Dermis microvascular lymphatic vessel endothelial cell (primary cell): Measurements from ENCODE around the gene TNFRSF13B. TPM values are rescaled to one million over a fixed set of nuclear protein-coding genes. Genes with fewer than 3 reads are reported as not detected.
"Not testable (repeated sequence)": the region's sequence is repeated elsewhere in the genome, so short reads cannot be mapped to it uniquely, and the experiment has no call there.

Source experiments
- DNase-seq, 2 donors: peaks; one replicate each; pipeline versions ENCODE4 v3.0.0 to v3.0.0-alpha.2; 2010; ENCODE audit warnings: low read depth in 2 of 2
- total RNA-seq: library from RNA; depleted of rRNA; stranded (reverse); fragments of >200 nt; gene quantifications from 2 replicates; pipeline ENCODE4 v1.2.1, GENCODE V29; 2014

The TNFRSF13B gene
- total RNA-seq, 1 donor from 2014 or later: not detected

DNA sequence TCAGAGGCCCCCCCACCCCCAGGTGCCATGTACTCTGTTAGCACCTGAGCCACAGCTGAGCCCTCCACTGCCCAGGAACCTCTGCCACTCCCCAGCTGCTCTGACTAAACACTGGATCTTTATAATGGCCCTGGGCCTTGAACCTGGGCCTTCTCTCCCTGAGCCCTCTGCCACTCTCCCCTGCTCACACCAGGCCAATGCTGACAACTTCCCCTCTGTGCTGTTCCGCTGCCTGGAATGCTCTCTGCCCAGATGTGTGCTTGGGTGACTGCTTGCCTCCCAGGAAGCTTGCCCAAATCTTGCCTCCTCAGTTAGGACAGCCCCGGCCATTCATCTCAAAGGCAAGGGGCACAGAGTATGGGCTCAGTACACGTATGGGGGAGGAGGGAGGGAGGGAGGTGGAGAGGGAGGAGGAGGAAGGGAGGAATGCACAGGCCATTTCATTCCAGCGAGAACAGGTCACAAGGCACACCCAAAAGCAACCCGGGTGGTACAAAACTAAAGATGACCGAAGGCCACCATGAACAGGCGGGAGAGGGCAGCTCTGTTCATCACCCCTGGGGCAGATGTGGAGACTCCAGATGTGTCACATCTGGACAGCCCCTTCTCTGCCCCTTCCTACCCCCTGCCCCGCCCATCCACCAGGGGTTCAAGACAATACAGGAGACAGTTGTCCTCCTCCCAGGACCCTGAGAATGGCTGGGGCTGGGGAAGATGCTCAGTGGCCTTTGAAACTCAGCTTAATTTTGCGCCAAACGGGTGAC is 15.3 kb upstream of the TNFRSF13B start:
- no peak for DNase-seq

DNA sequence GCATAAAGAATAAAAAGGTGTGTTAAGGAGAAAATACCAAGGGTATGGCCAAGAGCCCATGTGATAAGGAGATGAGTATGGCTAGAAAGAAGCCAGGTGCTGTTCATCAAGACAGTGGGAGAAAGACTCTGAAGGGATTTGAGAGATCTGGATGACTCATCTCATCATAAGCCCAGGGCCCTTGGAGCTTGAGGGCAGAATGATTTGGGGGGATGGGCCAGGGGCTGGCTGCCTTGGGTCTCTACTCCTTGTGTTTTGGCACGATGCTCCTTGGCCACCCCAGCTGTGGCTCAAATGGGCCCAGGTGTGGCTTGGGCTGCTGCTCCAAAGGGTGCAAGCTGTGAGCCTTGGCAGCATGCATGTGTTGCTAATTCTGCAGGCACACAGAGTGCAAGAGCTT is 14.5 kb upstream of the TNFRSF13B start:
- DNase-seq: no peak

DNA sequence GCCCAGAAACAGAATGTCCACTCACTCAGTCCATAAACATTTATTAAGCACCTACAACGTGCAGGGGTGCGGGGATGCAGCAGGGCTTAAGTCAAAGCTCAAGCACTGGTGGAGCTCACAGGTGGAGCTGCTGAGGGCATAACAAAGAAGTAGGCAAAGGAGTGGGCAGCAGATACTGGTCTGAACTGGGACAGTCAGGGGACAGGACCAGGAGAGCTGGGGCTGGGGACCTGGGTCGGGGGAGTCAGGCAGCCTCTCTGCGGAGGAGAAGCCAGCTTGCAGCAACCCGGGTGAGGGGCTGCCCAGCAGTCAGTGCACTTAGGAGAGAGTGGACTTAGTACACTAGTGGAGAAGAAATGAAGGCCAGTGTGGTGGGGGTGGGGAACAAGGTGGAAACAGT is 10.0 kb upstream of the TNFRSF13B start:
- DNase-seq: no peak

DNA sequence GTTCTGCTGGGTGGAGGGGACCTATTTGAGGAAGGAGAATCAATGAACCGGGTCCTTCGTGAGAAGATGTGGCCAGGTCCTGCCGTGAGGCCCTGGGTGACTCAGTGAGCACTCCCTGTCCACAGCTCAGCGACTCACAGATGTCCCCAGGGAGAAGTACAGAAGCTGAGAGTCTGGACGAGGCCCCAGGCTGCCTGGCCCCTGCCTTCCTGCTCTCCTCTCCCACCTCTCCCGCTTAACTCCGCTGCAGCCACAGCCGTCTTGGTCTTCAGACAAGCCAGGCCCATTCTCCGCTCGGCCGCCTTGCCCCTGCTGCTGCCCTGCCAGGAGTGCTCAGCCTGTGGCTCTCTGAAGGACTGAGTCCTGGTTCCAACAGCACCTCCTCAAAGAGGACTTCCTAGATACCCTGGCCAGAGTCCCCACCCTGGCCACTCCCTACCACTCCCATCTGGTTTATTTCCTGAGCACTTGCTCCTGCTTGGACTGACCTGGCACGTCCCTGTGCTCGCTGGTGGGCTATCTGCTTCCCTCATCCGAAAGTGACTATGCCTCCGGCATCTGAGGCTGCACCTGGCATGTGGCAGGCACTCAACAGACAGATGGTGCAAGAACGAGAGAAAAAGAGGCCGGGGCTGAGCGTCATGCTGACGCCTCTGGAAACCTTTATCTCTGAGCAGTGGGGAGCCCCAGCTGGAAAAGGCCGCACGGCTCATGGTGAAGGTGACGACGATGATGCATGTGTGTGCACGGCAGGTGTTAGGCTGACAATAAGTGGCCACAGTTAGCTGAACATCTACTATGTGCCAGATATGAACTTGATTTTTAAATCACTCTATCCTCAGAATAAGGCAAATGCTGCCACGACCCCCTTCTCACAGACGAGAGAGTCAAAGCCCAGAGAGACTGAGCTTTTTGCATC is 9.2 kb upstream of the TNFRSF13B start:
- no peak for DNase-seq

DNA sequence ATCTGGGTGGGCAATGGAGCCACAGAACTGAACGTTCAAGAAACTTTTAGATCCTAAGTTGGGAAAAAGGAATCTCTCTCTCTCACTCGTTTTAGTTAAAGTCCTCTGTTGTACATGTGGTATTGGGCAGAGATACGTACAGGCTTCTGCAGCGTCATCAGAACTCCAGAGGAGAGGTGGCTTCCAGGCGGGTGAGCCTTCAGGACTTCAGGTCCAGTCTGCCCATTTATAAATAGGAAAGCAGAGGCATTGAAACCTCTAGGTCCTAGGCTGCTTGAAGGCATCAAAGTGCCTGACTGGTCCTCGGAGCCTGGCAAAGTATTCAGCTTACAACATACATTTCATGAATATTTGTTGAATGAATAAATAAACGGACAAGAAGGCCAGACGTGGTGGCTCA is 8.1 kb upstream of the TNFRSF13B start:
- DNase-seq: no peak

DNA sequence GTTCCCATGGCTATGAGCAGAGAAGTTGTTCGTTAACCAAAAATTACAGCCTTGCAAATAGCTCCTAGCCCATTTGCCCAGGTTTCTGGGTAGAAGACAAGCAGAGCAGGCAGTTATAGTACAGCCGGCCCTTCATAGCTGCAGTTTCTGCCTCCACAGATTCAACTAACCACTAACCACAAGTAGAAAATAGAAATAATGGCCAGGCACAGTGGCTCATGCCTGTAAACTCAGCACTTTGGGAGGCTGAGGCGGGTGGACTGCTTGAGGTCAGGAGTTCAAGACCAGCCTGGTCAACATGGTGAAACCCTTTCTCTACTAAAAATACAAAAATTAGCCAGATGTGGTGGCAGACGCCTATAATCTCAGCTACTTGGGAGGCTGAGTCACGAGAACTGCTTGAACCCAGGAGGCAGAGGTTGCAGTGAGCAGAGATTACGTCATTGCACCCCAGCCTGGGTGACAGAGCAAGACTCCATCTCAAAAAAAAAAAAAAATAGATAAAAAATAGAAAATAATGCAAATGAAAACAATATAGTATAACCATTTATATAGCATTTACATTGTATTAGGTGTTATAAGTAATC is 7.4 kb upstream of the TNFRSF13B start:
- not testable (repeated sequence) for DNase-seq

DNA sequence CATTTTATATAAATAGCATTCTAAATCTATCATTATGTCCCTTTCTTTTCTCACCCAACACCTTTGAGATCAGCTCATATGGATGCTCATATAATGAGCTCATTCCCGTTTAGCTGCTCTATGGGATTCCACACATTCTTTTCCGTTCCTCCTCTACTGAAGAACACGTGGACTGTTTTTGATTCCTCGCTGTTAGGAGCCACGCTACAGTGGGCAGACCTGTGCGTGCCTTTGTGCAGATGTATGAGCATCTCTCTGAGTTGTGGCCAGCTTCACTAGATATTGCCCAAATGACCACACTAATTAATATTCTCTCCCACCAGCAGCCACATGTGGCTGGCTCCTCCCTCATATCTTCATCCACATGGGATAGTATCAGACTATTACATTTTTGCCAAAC is 6.0 kb upstream of the TNFRSF13B start:
- DNase-seq: no peak

DNA sequence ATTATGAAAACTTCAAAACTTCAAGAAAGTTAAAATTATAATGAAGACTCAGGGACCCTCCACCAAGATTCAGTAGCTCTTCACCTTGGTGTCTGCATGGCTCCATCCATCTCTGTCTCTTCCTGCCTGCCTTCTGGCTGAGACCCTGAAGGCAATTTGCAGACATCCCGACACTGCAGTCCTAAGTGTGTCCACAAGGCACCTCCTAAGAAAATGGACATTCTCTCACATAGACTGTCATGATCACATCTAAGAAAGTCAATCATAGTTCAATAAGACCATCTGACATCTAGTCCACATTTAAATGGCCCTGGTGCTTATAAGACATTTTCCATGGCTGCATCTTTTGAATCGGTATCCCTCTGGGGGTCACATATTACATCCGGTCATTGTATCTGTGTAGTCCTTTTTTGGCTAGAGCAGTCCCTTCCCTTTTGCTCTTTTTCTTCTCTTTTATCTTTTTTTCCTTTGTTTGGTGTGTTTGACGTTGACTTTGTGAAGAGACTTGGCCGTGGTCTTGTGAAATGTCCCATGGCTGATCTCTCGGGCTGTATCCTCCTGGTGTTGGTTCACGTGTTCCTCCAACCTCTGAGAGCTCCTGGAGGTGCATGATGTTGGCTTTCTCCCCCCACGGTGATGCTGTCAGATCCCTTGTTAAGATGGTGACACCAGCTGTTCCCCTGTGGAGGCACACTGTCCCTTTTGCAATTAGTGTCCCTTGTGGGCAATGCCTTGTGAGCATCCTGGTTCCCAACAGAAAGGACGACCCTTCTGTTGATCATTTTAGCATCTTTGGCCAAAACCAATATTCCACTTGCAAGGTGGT is 5.0 kb upstream of the TNFRSF13B start:
- DNase-seq: no peak

DNA sequence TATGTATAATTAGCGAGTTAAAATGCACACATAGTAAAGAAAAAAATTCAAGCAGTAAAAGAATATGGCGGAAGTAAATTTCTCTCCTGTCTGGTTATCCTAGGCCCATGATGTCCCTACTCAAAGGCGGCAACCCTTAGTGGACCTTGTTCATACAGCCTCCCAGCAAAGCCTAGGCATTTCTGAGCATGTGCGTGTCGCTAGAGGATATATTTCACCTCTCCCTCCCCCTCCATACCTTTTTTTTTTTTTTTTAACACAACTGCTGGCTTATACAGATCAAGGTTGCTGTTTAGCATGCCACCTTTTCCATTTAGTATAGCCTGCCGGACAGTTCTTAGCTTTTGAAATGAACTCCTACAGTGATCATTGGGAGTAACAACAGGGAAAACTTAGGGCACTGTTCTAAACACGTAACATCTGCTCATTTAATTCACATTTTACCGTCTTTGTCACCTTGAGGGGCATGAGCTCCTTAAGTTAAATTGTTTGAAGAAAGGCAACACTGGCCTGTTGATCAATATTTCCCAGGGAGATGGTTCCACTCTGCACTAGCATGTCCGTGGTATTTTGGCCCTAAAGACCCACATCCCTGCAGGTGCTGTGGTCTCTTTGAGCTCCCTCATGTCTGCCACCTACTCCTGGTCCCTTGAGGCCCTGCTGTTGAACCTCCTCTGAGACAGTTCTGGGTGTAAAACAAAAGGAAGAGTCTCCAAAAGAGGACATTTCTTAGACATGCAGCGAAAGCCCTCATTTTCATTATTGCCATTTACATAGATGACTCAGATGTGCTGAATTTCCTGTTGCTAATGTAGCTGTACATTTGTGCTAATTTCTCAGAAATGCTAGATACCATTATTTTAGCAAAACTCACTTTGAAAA is 4.1 kb upstream of the TNFRSF13B start:
- DNase-seq: no peak

DNA sequence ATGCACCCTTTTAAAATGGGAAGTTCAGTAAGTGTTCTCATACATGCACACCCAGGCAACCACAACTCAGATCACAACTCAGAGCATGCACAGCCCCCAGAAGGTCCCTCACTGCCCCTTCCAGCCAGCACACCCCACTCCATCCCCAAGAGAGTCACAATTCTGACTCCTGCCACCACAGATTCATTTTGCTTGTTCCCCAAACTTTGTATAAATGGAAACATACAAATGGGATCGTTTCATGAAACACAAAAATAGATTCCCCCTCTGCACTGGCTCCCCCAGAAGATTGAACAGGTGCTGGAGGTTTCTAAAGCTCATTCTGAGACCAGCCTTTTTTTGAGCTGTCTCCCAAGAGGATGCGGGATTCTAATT is 3.3 kb upstream of the TNFRSF13B start:
- DNase-seq: no peak

DNA sequence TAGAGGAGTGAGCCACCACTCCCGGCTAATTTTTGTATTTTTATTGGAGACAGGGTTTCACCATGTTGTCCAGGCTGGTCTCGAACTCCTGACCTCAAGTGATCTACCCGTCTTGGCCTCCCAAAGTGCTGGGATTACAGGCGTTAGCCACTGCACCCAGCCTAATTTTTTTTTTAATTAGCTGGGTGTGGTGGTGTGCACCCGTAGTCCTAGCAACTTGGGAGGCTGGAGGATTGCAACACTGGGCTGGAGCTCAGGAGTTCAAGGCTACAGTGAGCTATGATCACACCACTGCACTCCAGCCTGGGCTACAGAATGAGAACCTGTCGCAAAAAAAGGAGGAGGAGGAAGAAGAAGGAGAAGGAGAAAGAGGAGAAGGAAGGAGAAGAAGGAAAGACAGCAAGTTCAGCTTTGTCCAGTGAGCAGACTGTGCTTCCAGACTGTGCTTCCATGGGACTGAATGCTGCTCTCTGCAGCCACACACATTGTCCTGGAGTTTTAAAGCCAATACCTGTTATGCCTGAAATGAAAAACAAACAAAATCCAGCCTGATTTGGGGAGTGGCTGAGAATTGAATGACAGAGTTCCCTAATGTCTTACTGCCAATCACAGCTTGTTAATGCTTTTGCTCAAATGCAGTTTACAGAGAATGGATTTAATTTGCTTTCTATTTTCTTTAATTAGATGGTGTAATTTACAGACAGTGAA is 2.8 kb upstream of the TNFRSF13B start:
- no peak for DNase-seq

DNA sequence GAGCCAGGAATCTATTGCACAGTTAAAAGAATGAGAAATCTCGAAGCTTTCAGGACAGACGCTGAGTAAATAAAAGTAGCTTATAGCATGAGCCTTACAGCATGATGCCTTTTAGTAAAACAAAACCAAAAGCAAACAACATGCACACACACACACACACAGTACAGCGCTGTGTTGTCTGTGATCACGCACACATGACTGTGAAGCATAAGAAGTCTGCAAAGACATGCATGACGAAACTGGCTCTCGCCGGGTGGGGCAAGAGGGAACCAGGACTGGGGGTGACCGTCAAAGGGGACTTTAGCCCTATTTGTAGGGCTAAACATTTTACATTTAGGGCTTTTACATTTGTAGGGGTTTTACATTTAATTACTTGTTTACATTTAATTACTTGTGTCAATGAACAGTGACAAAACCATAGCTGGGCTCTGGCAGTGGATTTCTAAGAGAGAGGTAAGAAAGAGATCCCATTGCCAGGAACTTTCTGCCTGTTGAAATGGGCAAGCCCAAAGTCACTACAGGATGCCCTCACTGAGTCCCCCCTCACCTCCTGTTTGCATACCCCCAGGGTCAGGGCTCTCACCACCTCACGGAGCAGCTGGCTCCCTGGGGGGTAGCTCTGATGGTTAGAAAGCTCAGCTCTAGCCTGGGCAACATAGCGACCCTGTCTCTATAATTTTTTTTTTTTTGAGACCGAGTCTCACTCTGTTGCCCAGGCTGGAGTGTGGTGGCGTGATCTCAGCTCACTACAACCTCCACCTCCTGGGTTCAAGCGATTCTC is 2.0 kb upstream of the TNFRSF13B start:
- DNase-seq: no peak

DNA sequence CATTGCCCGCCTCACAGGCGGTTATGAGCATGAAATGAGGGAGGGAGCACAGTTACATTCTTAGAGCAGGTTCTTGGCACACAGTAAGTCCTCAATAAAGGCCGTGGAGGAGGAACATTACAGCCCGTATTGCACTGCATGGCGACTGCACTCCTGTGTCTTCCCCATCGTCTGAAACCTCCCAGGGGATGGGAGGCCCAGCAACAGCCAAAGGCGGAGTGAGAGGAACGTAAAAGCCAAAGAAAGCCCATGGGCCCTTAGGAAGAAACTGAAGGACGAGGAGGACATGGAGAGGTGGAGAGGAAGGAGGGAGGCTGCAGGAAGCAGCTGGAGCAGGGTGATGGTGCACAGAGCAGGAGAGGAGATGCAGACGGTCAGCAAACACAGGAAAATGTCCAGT is 1.1 kb upstream of the TNFRSF13B start:
- not testable (repeated sequence) for DNase-seq

DNA sequence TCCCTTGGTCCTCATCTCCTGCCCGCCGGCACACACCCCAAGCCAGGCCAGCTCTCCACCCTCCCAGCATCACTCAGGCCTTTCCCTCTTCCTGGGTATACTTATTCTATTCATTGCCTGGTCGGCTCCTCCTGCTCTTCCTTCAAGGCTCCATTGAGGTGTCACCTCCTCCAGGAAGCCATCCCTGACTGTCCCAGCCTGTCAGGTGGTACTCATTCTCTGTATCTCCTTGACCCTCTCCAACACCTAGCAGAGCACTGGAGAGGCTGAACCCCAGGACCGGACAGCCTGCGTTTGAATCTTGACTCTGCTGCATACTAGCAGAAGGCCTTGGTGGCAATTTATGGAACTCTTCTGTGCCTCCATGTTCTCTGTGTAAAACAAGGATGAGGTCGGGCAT is 428 bp upstream of the TNFRSF13B start:
- DNase-seq: no peak

DNA sequence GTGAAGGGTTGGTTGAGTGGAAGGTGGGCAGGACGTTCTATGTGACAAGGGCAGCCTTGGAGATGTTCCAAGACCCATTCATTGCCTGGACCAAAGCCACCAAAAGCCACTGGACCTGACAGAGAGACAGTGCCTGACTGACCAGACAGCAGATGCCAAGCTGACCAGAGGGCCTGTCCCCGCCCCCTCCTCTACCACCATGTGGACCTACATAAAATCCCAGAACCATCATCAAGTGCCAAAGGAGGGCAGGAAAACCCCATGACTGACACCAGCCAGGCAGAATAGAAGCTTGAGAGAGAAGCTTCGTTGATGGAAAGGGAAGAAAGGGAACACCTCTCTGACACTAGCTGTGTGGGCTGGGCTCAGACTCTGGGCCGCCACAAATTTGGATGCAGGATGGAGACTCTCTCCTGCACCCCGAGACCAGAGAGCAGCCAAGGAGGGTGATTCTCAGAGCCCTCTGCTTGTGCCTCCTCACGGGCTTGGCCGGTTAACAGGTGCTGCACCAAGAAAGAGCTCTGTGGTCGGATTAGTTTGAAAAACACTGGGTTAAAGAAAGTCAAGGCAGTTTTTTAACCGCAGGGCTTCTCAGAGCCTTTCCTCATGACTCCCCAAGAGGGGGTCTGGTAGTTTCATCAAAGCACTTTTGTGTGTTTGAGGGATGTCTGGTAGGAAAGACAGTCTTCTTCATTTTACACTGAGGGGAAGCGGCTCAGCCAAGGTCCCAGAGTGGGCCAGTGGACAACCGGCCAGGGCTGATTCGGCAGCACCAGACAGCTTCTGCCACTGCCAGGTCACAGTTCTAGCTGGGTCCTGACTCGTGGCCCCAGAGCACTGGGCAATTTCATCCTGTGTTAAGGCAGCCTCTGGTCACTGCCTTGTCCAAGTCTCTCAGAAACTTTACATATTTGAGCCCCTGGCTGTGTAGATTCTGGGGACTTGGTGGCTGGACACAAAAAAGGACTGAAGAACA is 1.7 kb downstream of the TNFRSF13B start:
- DNase-seq: no peak

DNA sequence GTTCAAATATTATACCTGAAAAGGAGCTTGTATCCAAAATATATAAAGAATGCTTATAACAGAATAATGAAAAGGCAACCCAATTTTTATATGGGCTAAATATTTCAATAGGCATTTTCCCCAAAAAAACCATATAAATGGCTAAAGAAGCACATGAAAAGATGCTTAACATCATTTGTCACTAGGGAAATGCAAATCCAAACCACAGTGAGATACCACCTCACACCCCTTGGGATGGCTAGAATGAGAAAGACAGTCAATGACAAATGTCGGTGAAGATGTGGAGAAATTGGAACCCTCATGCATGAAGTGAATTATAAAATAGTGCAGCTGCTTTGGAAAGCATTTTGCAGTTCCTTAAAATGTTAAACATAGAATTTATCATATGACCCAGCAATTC is 3.1 kb downstream of the TNFRSF13B start:
- no peak for DNase-seq

DNA sequence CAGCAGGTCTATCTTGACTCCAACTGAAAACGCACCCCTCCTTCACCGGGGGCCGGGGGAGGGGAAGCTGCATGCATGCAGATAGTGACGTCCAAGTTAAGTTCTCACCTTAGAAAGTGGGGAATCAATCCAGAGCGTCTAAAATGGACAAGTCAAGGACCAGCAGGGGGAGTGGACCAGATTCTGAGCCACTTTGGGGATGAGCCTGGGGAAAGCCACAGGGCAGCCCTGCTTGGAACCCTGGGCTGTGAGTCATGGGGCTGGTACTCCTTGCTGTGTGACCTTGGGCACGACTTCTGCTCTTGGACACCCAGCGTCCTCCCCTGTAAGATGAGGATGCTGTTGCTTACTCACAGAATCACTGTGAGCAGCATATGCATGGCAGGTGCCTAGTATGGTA is 9.1 kb downstream of the TNFRSF13B start:
- DNase-seq: no peak

DNA sequence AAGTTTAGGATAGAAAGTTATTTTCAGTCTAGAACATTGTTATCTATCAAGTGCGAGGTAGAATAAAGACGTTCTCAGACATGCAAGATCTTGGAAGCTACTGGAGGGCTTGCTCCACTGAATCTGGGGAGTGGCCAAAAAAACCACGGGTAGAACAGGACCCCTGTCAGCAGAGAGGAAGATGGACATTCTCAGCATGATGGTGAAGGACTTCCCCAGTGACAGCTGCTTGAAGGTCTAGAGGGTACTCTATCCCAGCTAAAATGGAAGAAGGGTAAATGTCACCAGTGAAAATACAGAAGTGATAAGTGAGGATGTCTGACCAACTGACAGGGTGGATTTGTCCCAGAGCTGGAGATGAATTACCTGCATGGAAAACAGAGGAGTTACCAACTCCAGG is 10.1 kb downstream of the TNFRSF13B start:
- DNase-seq: no peak
